Motor neuron (in vitro differentiated cells): ENCODE measurements around the gene PRKCI. TPM values are rescaled to one million over a fixed set of nuclear protein-coding genes. Genes with fewer than 3 reads are reported as not detected.
A peak's percentile ranks its signal among the peaks of the same experiment; 100 is the strongest.
"Not testable (repeated sequence)": the region's sequence is repeated elsewhere in the genome, so short reads cannot be mapped to it uniquely, and the experiment has no call there.

Source experiments
- ATAC-seq, 8 experiments: fragments of 200-7000 bp; cut with Tn5 transposase; replicated peaks in 6 of 8; 2 replicates each; pipeline ENCODE4 v1.8.0; 2021; ENCODE audit warnings: mild to moderate bottlenecking in 8 of 8, moderate library complexity in 8 of 8
- H3K27ac ChIP-seq, 2 donors: fragments of 250-450 bp; sonication (Bioruptor Pico); 2 replicates each; pipeline ENCODE4 v1.9.0; 2021; ENCODE audit warnings: antibody characterized with exemption in 2 of 2, mild to moderate bottlenecking in 2 of 2, moderate library complexity in 1 of 2
- H3K4me1 ChIP-seq, 2 donors: fragments of 250-450 bp; sonication (Bioruptor Pico); replicated peaks in 1 of 2; 2 replicates each; pipeline ENCODE4 v1.6.1; 2021; ENCODE audit warnings: antibody characterized with exemption in 2 of 2, mild to moderate bottlenecking in 2 of 2, moderate library complexity in 1 of 2
- H3K4me3 ChIP-seq, 5 donors: fragments of 250-450 bp; sonication (Bioruptor Pico); 2 replicates each; pipeline ENCODE4 v1.9.0; 2021; ENCODE audit warnings: antibody characterized with exemption in 5 of 5, mild to moderate bottlenecking in 5 of 5, moderate library complexity in 4 of 5
- WGBS, 10 experiments: fragments of 450-650 bp; shearing (Covaris generic); methylation state at CpG; one replicate each; pipeline ENCODE4 v1.0.0; 2022; 5-methylcytosine and 5-hydroxymethylcytosine counted together
- in situ Hi-C, 9 experiments: fragments of 400-800 bp; cut with MboI; loops; one replicate each; pipeline ENCODE4 v1.15.0; 2021; ENCODE audit warnings: low sequenced_read_pairs in 9 of 9, low pct_unique_long_range_greater_than_20kb in 2 of 9; ENCODE audit not compliant: unreplicated experiment in 9 of 9
- total RNA-seq, 8 experiments: library from RNA; unstranded; fragments of 300-600 nt; gene quantifications; 2 replicates each; pipeline versions ENCODE4 v1.2.3 to v1.2.4, GENCODE V29; 2022

Gene PRKCI
- total RNA-seq, 8 experiments from 2014 or later = 20.7 to 67.3 (median 27.2) TPM

- WGBS, 10 experiments = 40 to 100% (median 82%) methylated on average over 1 to 3 of the region's 3 CpGs; no CpG with 5 or more reads in 1 of the 10 experiments
- in situ Hi-C loops = no loop called here
Measured at GRCh38 chr3:170204023-170204472, 18.2 kb upstream of the PRKCI start.

DNA sequence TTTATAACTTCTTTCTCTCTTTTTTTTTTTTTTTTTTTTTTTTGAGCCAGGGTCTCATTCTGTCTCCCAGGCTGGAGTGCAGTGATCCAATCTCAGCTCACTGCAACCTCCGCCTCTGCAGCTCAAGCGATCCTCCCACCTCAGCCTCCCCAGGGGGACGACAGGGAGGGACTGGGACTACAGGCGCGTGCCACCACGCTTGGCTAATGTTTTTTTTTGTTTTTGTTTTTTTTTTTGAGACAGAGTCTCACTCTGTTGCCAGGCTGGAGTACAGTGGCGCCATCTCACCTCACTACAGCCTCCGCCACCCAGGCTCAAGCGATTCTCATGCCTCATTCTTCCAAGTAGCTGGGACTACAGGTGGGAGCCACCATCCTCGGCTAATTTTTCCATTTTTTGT is 17.7 kb upstream of the PRKCI start:
- ATAC-seq = no peak
- Histone ChIP-seq H3K4me1 (peaks cover 0 to 4% of the 10 kb centered on the region in 2 donors), H3K4me3 (no peak overlapping the region), H3K27ac (no peak overlapping the region)
- in situ Hi-C loops = no loop called here
- 65 to 100% (median 97%) methylated on average over 1 to 9 of the region's 10 CpGs; no CpG with 5 or more reads in 1 of the 10 experiments for WGBS, 10 experiments

More at GRCh38 chr3:170204023-170204472, 18.2 kb upstream of the PRKCI start:
- Histone ChIP-seq H3K4me3 (no peak overlapping the region), H3K4me1 (peaks cover 0 to 4% of the 10 kb centered on the region in 2 donors), H3K27ac (no peak overlapping the region)
- no peak for ATAC-seq

DNA sequence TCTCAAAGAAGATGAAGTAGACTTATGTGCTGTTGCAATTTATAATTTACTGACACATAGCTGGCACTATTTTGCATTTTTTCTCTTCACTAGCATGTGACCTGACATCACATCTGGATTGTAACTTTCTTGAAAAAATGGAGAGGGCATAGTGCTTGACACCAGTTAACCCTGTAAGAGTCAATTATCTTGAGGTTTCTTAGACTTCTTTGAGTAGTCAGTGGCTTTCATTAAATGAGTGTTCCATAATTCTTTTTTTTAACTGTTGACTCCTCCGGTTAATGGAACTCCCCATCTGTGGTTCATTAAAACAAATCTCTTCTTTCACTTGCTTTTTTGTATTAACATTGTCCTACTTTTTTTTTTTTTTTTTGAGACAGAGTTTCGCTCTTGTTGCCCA is 16.9 kb upstream of the PRKCI start:
- no peak overlapping the region for H3K4me3 ChIP-seq
- H3K27ac ChIP-seq = no peak overlapping the region
- WGBS, 10 experiments = 0 to 96% (median 58%) methylated on average over 1 to 2 of the region's 2 CpGs; no CpG with 5 or more reads in 1 of the 10 experiments
- H3K4me1 ChIP-seq = peaks cover 0 to 4% of the 10 kb centered on the region in 2 donors
- in situ Hi-C loops = no loop called here
- ATAC-seq = peak in 2 of 8 experiments; percentile 22 to 49

- 20 to 100% (median 82%) methylated on average over 1 to 11 of the region's 11 CpGs; no CpG with 5 or more reads in 2 of the 10 experiments for WGBS, 10 experiments
- H3K4me1 ChIP-seq, H3K4me3 ChIP-seq, in situ Hi-C loops, H3K27ac ChIP-seq, ATAC-seq: not testable (repeated sequence)
Measured at GRCh38 chr3:170206164-170206762, 16.0 kb upstream of the PRKCI start.

GRCh38 chr3:170207717-170208116 is 14.5 kb upstream of the PRKCI start:
- in situ Hi-C loops = no loop called here
- H3K4me1 ChIP-seq = peaks cover 0 to 4% of the 10 kb centered on the region in 2 donors
- no peak overlapping the region for H3K27ac ChIP-seq
- no peak for ATAC-seq
- 0 to 96% (median 52%) methylated on average over 1 to 6 of the region's 6 CpGs; no CpG with 5 or more reads in 3 of the 10 experiments for WGBS, 10 experiments
- no peak overlapping the region for H3K4me3 ChIP-seq

- Histone ChIP-seq H3K27ac (no peak overlapping the region), H3K4me3 (no peak overlapping the region), H3K4me1 (no peaks in the 10 kb centered on the region)
- 14 to 100% (median 94%) methylated on average over 1 of the region's 1 CpG; no CpG with 5 or more reads in 2 of the 10 experiments for WGBS, 10 experiments
- no peak for ATAC-seq
- in situ Hi-C loops = no loop called here
Measured at GRCh38 chr3:170211668-170212067, 10.6 kb upstream of the PRKCI start.

GRCh38 chr3:170219850-170220249 is 2.4 kb upstream of the PRKCI start:
- no peak for ATAC-seq
- in situ Hi-C loops = no loop called here
- Histone ChIP-seq H3K4me1 (peaks cover 7 to 10% of the 10 kb centered on the region in 2 donors), H3K4me3 (no peak overlapping the region), H3K27ac (no peak overlapping the region)
- 78 to 100% (median 93%) methylated on average over 1 of the region's 1 CpG; no CpG with 5 or more reads in 3 of the 10 experiments for WGBS, 10 experiments

DNA sequence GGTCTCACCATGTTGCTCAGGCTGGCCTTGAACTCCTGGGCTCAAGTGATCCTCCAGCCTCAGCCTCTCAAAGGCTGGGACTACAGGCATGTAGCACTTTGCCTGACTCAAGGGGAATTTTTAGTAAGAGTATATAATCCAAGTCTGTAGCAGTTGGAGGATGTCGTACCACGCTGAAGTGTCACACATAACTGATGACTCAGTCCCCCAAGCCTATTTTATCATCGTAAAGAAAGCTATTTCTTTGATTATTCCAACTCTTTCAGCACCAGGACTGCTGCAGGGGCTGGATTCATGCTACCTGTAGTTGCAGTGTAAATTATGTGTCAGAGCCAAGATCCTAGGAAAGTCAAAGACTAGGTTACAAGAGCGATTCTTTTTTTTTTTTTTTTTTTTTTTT is 1.4 kb upstream of the PRKCI start:
- ATAC-seq = no peak
- Histone ChIP-seq H3K27ac (no peak overlapping the region), H3K4me1 (peaks cover 7 to 10% of the 10 kb centered on the region in 2 donors), H3K4me3 (no peak overlapping the region)
- in situ Hi-C loops = no loop called here
- 39 to 100% (median 79%) methylated on average over 1 to 3 of the region's 4 CpGs; no CpG with 5 or more reads in 2 of the 10 experiments for WGBS, 10 experiments

DNA sequence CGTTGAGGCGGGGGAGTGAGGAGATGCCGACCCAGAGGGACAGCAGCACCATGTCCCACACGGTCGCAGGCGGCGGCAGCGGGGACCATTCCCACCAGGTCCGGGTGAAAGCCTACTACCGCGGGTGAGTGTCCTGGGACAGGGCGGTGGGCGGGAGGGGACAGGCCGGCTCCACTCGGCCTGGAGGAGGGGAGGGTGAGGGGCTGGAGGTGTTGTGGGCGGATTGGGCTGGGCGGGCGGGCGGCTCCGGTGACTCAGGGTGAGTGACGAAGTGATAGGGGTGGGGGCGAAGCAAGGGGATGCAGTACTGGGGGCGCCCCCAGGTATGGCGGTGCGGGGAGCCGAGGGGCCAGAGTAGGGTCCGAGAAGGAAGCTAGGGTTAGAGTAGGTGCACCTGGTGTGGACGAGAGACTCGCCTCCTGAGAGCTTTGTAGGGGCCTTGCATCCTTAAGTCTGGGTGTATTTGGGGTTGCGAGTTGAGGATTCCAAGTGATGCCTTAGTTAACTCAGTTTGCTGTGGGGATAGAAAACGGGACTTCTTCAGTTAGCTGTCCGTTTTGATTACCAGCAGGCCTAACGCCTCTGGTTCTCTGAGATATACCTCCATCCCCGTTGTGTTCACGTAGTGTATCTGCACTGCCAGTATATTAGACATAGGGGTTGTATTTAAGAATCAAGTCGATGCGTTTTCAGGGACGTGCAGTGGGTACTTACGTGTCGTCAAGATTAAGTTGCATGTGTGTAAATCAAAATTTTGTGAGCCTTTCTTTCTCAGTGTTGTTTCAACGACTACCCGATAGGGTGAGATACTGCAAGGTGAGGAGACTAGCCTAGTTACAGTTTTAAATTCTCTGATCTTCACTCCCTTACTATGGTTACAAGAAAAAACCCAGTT is 670 bp downstream of the PRKCI start:
- 0 to 6% (median 1%) methylated on average over 2 to 12 of the region's 42 CpGs for WGBS, 10 experiments
- Histone ChIP-seq H3K4me1 (peaks cover 7 to 10% of the 10 kb centered on the region in 2 donors), H3K4me3 (peak overlapping the region; percentile 70 to 93 (median 88)), H3K27ac (peak overlapping the region; percentile 98 to 99)
- ATAC-seq = peak; percentile 23 to 67 (median 64)
- in situ Hi-C loops = no loop called here

DNA sequence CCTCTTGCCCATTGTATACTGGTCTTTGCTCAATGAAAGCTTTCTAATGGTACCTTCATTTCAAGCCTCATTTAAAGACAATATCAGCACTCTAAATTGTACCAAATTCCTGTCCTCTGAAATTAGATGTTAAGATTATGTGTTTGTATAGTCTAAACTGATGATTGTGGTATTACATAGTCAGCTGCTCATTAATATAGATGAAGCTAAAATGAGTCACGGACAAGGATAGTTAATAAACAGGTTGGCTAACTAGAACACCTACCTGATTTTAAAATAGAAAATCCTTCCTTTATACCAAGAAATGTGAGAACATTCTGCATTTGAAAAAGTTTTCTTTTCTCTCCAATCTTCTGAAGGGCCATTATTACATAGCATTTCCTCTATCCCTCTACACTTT is 2.9 kb downstream of the PRKCI start:
- Histone ChIP-seq H3K4me1 (peaks cover 7 to 10% of the 10 kb centered on the region in 2 donors), H3K4me3 (no peak overlapping the region), H3K27ac (no peak overlapping the region)
- WGBS, 10 experiments = 0 to 100% (median 91%) methylated on average over 1 of the region's 1 CpG; no CpG with 5 or more reads in 1 of the 10 experiments
- ATAC-seq = no peak
- in situ Hi-C loops = no loop called here

GRCh38 chr3:170226426-170226960 is 4.3 kb downstream of the PRKCI start:
- ATAC-seq = no peak
- WGBS, 10 experiments = 13 to 100% (median 89%) methylated on average over 1 of the region's 1 CpG; no CpG with 5 or more reads in 2 of the 10 experiments
- in situ Hi-C loops = no loop called here
- Histone ChIP-seq H3K27ac (no peak overlapping the region), H3K4me1 (peaks cover 7 to 10% of the 10 kb centered on the region in 2 donors), H3K4me3 (no peak overlapping the region)

DNA sequence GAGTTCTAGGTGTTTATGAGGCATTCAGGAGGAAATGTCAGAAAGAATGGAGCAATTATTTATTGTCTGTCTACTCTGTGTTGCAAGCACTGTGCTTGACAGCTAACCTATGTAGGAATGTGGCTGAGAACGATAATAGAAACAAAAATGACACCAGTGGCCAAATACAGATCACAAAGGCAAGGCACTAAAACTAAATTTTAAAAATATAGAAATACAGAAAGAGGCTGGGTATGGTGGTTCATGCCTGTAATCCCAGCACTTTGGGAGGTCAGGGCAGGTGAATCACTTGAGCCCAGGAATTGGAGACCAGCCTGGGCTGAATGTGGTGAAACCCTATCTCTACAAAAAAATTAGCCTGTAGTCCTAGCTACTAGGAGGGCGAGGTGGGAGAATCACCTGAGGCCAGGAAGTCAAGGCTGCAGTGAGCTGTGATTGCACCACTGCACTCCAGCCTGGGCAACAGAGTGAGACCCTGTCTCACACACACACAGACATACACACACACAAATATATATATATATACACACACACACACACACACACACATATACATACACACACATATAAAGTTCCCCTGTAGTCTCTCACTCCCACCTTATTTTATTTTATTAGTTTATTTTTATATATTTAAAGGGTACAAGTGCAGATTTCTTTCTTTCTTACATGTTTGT is 6.0 kb downstream of the PRKCI start:
- 45 to 100% (median 88%) methylated on average over 1 to 2 of the region's 2 CpGs; no CpG with 5 or more reads in 3 of the 10 experiments for WGBS, 10 experiments
- no peak for ATAC-seq
- Histone ChIP-seq H3K4me1 (peaks cover 7 to 8% of the 10 kb centered on the region in 2 donors), H3K27ac (no peak overlapping the region), H3K4me3 (no peak overlapping the region)
- in situ Hi-C loops = no loop called here
